ENCODE data around the gene FZR1. TPM values are rescaled to one million over a fixed set of nuclear protein-coding genes. Genes with fewer than 3 reads are reported as not detected.
A peak's percentile ranks its signal among the peaks of the same experiment; 100 is the strongest.

Gene FZR1
- total and polyA plus RNA-seq, 9 of the 15 experiments (the other 6 are each of a cell fraction or from before 2014, with no cell fraction given): 0.18 to 48.0 (median 22.2) TPM

- TF ChIP-seq ZNF444 (CRISPR knock-in tag; IDR thresholded peaks at IDR 0.05): no peak
- TF ChIP-seq, protein P1, sequence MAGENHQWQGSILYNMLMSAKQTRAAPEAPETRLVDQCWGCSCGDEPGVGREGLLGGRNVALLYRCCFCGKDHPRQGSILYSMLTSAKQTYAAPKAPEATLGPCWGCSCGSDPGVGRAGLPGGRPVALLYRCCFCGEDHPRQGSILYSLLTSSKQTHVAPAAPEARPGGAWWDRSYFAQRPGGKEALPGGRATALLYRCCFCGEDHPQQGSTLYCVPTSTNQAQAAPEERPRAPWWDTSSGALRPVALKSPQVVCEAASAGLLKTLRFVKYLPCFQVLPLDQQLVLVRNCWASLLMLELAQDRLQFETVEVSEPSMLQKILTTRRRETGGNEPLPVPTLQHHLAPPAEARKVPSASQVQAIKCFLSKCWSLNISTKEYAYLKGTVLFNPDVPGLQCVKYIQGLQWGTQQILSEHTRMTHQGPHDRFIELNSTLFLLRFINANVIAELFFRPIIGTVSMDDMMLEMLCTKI (IDR thresholded peaks at IDR 0.05; ENCODE audit: partially characterized antibody): no peak
- no peak for TF ChIP-seq TFAM (CRISPR knock-in tag; conservative IDR thresholded peaks at IDR 0.05)
- TF ChIP-seq ZNF134 (CRISPR knock-in tag; conservative IDR thresholded peaks at IDR 0.05): no peak
- TF ChIP-seq GTF2E2 (tag; IDR thresholded peaks at IDR 0.05): no peak
- no peak for TF ChIP-seq TCF7 (IDR thresholded peaks at IDR 0.05; ENCODE audit: borderline replicate concordance)
- no peak for TF ChIP-seq SLC30A9 (CRISPR knock-in tag; IDR thresholded peaks at IDR 0.05)
- TF ChIP-seq MCM2 (IDR thresholded peaks at IDR 0.05; ENCODE audit: low read depth): no peak
- 0 out of 2 replicates have a peak, but pooled peaks have one; percentile 43 for TF ChIP-seq SMARCA4 (IDR thresholded peaks at IDR 0.05)
- no peak for TF ChIP-seq FUS (optimal IDR thresholded peaks at IDR 0.05; ENCODE audit: low read depth, low read length)
- no peak for TF ChIP-seq RB1 (IDR thresholded peaks at IDR 0.05; ENCODE audit: low read depth)
- TF ChIP-seq MEIS2 (IDR thresholded peaks at IDR 0.05; ENCODE audit: partially characterized antibody): no peak
- TF ChIP-seq ZNF778 (CRISPR knock-in tag; IDR thresholded peaks at IDR 0.05): no peak
- no peak for TF ChIP-seq TRIM28 (IDR thresholded peaks at IDR 0.05)
- TF ChIP-seq DPF2 (IDR thresholded peaks at IDR 0.05): peak; percentile 64; the same call in 1 of the 2 replicates
- no peak for TF ChIP-seq PHB2 (IDR thresholded peaks at IDR 0.05; ENCODE audit: low read depth)
- TF ChIP-seq ATF1 (CRISPR knock-in tag; IDR thresholded peaks at IDR 0.05): no peak
- TF ChIP-seq ATF1 (tag; IDR thresholded peaks at IDR 0.05): no peak
- TF ChIP-seq ZSCAN29 (IDR thresholded peaks at IDR 0.05): no peak
- TF ChIP-seq GTF2B (IDR thresholded peaks at IDR 0.05; ENCODE audit: extremely low read depth, insufficient read length): no peak
- TF ChIP-seq NCOA4 (IDR thresholded peaks at IDR 0.05; ENCODE audit: partially characterized antibody): no peak
- TF ChIP-seq ZNF785 (CRISPR knock-in tag; IDR thresholded peaks at IDR 0.05): no peak
- TF ChIP-seq FOXJ2 (tag; IDR thresholded peaks at IDR 0.05): no peak
- TF ChIP-seq FOXJ3 (CRISPR knock-in tag; IDR thresholded peaks at IDR 0.05): no peak
- peak; percentile 59 for TF ChIP-seq SMARCE1 (IDR thresholded peaks at IDR 0.05)
- no peak for TF ChIP-seq KDM2B (CRISPR knock-in tag; IDR thresholded peaks at IDR 0.05)
- TF ChIP-seq JUN (IDR thresholded peaks at IDR 0.05; ENCODE audit: borderline replicate concordance, low read depth, low read length): no peak
- no peak for TF ChIP-seq JUN (CRISPR knock-in tag; IDR thresholded peaks at IDR 0.05; ENCODE audit: borderline replicate concordance)
- no peak for TF ChIP-seq ZNF212 (CRISPR knock-in tag; IDR thresholded peaks at IDR 0.05)
- TF ChIP-seq ARID3A (IDR thresholded peaks at IDR 0.05; ENCODE audit: borderline replicate concordance, low read depth, low read length): no peak
- no peak for TF ChIP-seq LCOR (CRISPR knock-in tag; IDR thresholded peaks at IDR 0.05)
- 0 out of 2 replicates have a peak, but pooled peaks have one; percentile 28 for TF ChIP-seq ZKSCAN1 (IDR thresholded peaks at IDR 0.05; ENCODE audit: low read depth, low read length)
Measured at GRCh38 chr19:3556423-3556977, 50.4 kb downstream of the FZR1 start (continued).
